Body of pancreas (tissue), 4 donors: ENCODE results near the gene GPS2. TPM values are rescaled to one million over a fixed set of nuclear protein-coding genes. Genes with fewer than 3 reads are reported as not detected.

ENCODE experiments used
- ATAC-seq: fragments of 150-250 bp; one replicate; pipeline ENCODE4 v1.9.1; 2016
- DNase-seq, 4 donors: peaks; one replicate each; pipeline ENCODE4 v3.0.0-alpha.2; 2019
- H3K27ac ChIP-seq, 4 donors: fragments of 200-600 bp; sonication (generic); 1 replicate in 3 of 4; 2 replicates in 1 of 4; pipeline versions ENCODE4 v1.5.1 to v1.6.1; 2016 to 2019; ENCODE audit warnings: mild to moderate bottlenecking in 1 of 4, mixed read lengths in 1 of 4, moderate library complexity in 1 of 4
- H3K27me3 ChIP-seq, 2 donors: fragments of 200-600 bp; sonication (generic); one replicate each; pipeline ENCODE4 v1.6.0; 2016; ENCODE audit warnings: mild to moderate bottlenecking in 1 of 2
- H3K36me3 ChIP-seq, 2 donors: fragments of 200-600 bp; sonication (generic); replicated peaks in 1 of 2; 2 replicates each; pipeline ENCODE4 v1.5.1; 2016; ENCODE audit warnings: low read depth in 2 of 2; ENCODE audit not compliant: insufficient read depth in 1 of 2
- H3K4me1 ChIP-seq: fragments of 200-600 bp; sonication (generic); one replicate; pipeline ENCODE4 v1.6.0; 2016
- H3K4me3 ChIP-seq, 2 donors: fragments of 200-600 bp; sonication (generic); 1 replicate in 1 of 2; 2 replicates in 1 of 2; pipeline ENCODE4 v1.5.1; 2016 to 2019
- H3K9me3 ChIP-seq, 3 donors: fragments of 200-600 bp; sonication (generic); 1 replicate in 2 of 3; 2 replicates in 1 of 3; pipeline ENCODE4 v1.5.1; 2016
- CTCF ChIP-seq, 7 experiments: fragments of 450-650 bp in 4 of 7; fragments of 200-600 bp in 3 of 7; sonication (generic) in 3 of 7; IDR thresholded peaks; one replicate each; pipeline ENCODE4 v1.5.1; 2016 to 2019; ENCODE audit warnings: antibody characterized with exemption in 7 of 7
- POLR2A ChIP-seq, 3 donors: fragments of 450-650 bp; IDR thresholded peaks; one replicate each; pipeline ENCODE4 v1.6.1; 2016; ENCODE audit warnings: antibody characterized with exemption in 3 of 3, mild to moderate bottlenecking in 2 of 3
- WGBS, 2 donors: methylation state at CpG; one replicate each; pipeline ENCODE4 v1.1.5; 2017; 5-methylcytosine and 5-hydroxymethylcytosine counted together
- intact Hi-C: fragments of 100-400 bp; cut with DNase I; formaldehyde crosslinking; loops from one replicate; pipeline ENCODE4 v1.15.1; 2023
- total RNA-seq, 2 donors: library from RNA; depleted of rRNA; stranded (reverse); fragments of >200 nt; gene quantifications; one replicate each; pipeline ENCODE4 v1.1.0, GENCODE V29; 2016

Gene GPS2
- total RNA-seq, 2 donors from 2014 or later, result 71.9 to 75.8 TPM

GRCh38 chr17:7356072-7356549 lies 41.0 kb upstream of the GPS2 start:
- no peak overlapping the region for H3K27ac ChIP-seq
- H3K4me3 ChIP-seq, result no peak overlapping the region
- ATAC-seq (peak; percentile 38), DNase-seq (peak; percentile 86 to 89 (median 88))
- TF ChIP-seq POLR2A (IDR thresholded peaks at IDR 0.05) (no peak), CTCF (IDR thresholded peaks at IDR 0.05) (peak; percentile 76 to 95 (median 91))
- H3K36me3 ChIP-seq, result no peaks in the 10 kb centered on the region
- H3K9me3 ChIP-seq, result no peaks in the 10 kb centered on the region
- peaks cover 34% of the 10 kb centered on the region for H3K4me1 ChIP-seq
- intact Hi-C loops, result no loop called here
- WGBS, 2 donors, result 5 to 13% methylated on average over 4 to 12 of the region's 12 CpGs
- H3K27me3 ChIP-seq, result no peaks in the 10 kb centered on the region

- DNase-seq (no peak), ATAC-seq (no peak)
- Histone ChIP-seq H3K9me3 (no peaks in the 10 kb centered on the region), H3K36me3 (no peaks in the 10 kb centered on the region), H3K4me1 (peaks cover 39% of the 10 kb centered on the region), H3K27me3 (no peaks in the 10 kb centered on the region), H3K4me3 (no peak overlapping the region), H3K27ac (no peak overlapping the region)
- intact Hi-C loops, result no loop called here
- no peak for TF ChIP-seq CTCF (IDR thresholded peaks at IDR 0.05)
- no peak for TF ChIP-seq POLR2A (IDR thresholded peaks at IDR 0.05)
- WGBS, 2 donors, result 67 to 81% methylated on average over 8 of the region's 8 CpGs
Measured at GRCh38 chr17:7355573-7355972, 40.4 kb upstream of the GPS2 start.

- H3K4me3 ChIP-seq, result no peak within 1 kb of the TSS
- no peaks in the 10 kb centered on the region for H3K27me3 ChIP-seq
- DNase-seq, result no peak
- TF ChIP-seq POLR2A (IDR thresholded peaks at IDR 0.05) (no peak), CTCF (IDR thresholded peaks at IDR 0.05) (no peak)
- peaks cover 43% of the 10 kb centered on the region for H3K4me1 ChIP-seq
- no peaks in the 10 kb centered on the region for H3K9me3 ChIP-seq
- H3K27ac ChIP-seq, result no peak within 1 kb of the TSS
- no peaks in the 10 kb centered on the region for H3K36me3 ChIP-seq
- WGBS, 2 donors, result 56% methylated on average over 10 of the region's 10 CpGs; no CpG with 5 or more reads in 1 of the 2 donors
- ATAC-seq, result no peak
- intact Hi-C loops, result no loop called here
Measured at GRCh38 chr17:7355053-7355452, 39.9 kb upstream of the GPS2 start, which contains the start of gene TMEM95. TSS of gene TMEM95 (plus strand) at chr17:7355156. CDS start at chr17:7355205, 49 bp downstream.

GRCh38 chr17:7354262-7354843 lies 39.2 kb upstream of the GPS2 start:
- no peaks in the 10 kb centered on the region for H3K36me3 ChIP-seq
- no peak overlapping the region for H3K4me3 ChIP-seq
- H3K27ac ChIP-seq, result no peak overlapping the region
- H3K4me1 ChIP-seq, result peaks cover 50% of the 10 kb centered on the region
- no peaks in the 10 kb centered on the region for H3K9me3 ChIP-seq
- intact Hi-C loops, result no loop called here
- TF ChIP-seq CTCF (IDR thresholded peaks at IDR 0.05) (no peak), POLR2A (IDR thresholded peaks at IDR 0.05) (no peak)
- ATAC-seq, result no peak
- 61 to 68% methylated on average over 8 to 9 of the region's 9 CpGs for WGBS, 2 donors
- DNase-seq, result no peak
- no peaks in the 10 kb centered on the region for H3K27me3 ChIP-seq
